Tibial artery (tissue), 4 donors: ENCODE data around the gene IDH3A.

Experiments
- DNase-seq, 2 donors: peaks; one replicate each; pipeline ENCODE4 v3.0.0-alpha.2; 2019
- H3K27ac ChIP-seq, 2 donors: fragments of 200-600 bp; sonication (generic) in 1 of 2; 1 replicate in 1 of 2; 2 replicates in 1 of 2; pipeline ENCODE4 v1.5.1; 2018 to 2019; ENCODE audit warnings: mild to moderate bottlenecking in 1 of 2
- H3K27me3 ChIP-seq, 2 donors: fragments of 200-600 bp; sonication (generic) in 1 of 2; one replicate each; pipeline versions ENCODE4 v1.5.1 to v1.6.0; 2016 to 2019
- H3K36me3 ChIP-seq, 3 donors: fragments of 200-600 bp; sonication (generic) in 2 of 3; one replicate each; pipeline ENCODE4 v1.5.1; 2016 to 2019; ENCODE audit warnings: mild to moderate bottlenecking in 2 of 3
- H3K4me1 ChIP-seq, 4 donors: fragments of 200-600 bp; sonication (generic) in 2 of 4; 1 replicate in 3 of 4; 2 replicates in 1 of 4; pipeline ENCODE4 v1.5.1; 2016 to 2019
- H3K4me3 ChIP-seq, 2 donors: fragments of 200-600 bp; sonication (generic) in 1 of 2; 1 replicate in 1 of 2; 2 replicates in 1 of 2; pipeline ENCODE4 v1.5.1; 2018 to 2019; ENCODE audit warnings: mild to moderate bottlenecking in 2 of 2
- H3K9me3 ChIP-seq, 3 donors: fragments of 200-600 bp; sonication (generic) in 1 of 3; one replicate each; pipeline ENCODE4 v1.5.1; 2016 to 2019
- CTCF ChIP-seq, 2 experiments: fragments of 200-600 bp in 1 of 2; fragments of 450-650 bp in 1 of 2; IDR thresholded peaks; one replicate each; pipeline ENCODE4 v1.5.1; 2017 to 2019; ENCODE audit warnings: antibody characterized with exemption in 2 of 2, mild to moderate bottlenecking in 1 of 2, moderate library complexity in 1 of 2
- intact Hi-C: fragments of 100-400 bp; cut with DNase I; formaldehyde crosslinking; loops from one replicate; pipeline ENCODE4 v1.15.0; 2023; ENCODE audit warnings: low total_unique reads

IDH3A gene

GRCh38 chr15:78108300-78109084 lies 40.7 kb upstream of the IDH3A start:
- Histone ChIP-seq H3K4me3 (no peak overlapping the region), H3K4me1 (no peaks in the 10 kb centered on the region), H3K9me3 (no peaks in the 10 kb centered on the region), H3K27me3 (no peaks in the 10 kb centered on the region), H3K27ac (no peak overlapping the region), H3K36me3 (no peaks in the 10 kb centered on the region)
- peak; percentile 95 to 98 for TF ChIP-seq CTCF (IDR thresholded peaks at IDR 0.05)
- intact Hi-C loops = loop anchor here (2.0 kb wide), 2 partner anchors 142 to 150 kb away; no protein-coding TSS in a partner anchor
- DNase-seq = peak; percentile 85 to 90

GRCh38 chr15:78109156-78109555 lies 40.0 kb upstream of the IDH3A start:
- Histone ChIP-seq H3K36me3 (no peaks in the 10 kb centered on the region), H3K27me3 (no peaks in the 10 kb centered on the region), H3K9me3 (no peaks in the 10 kb centered on the region), H3K27ac (no peak overlapping the region), H3K4me3 (no peak overlapping the region), H3K4me1 (no peaks in the 10 kb centered on the region)
- no peak for DNase-seq
- TF ChIP-seq CTCF (IDR thresholded peaks at IDR 0.05) = no peak
- intact Hi-C loops = loop anchor here (2.0 kb wide), 2 partner anchors 142 to 150 kb away; no protein-coding TSS in a partner anchor

- no peaks in the 10 kb centered on the region for H3K9me3 ChIP-seq
- no peak overlapping the region for H3K27ac ChIP-seq
- DNase-seq = no peak
- no peaks in the 10 kb centered on the region for H3K4me1 ChIP-seq
- no peaks in the 10 kb centered on the region for H3K27me3 ChIP-seq
- H3K4me3 ChIP-seq = no peak overlapping the region
- H3K36me3 ChIP-seq = no peaks in the 10 kb centered on the region
- intact Hi-C loops = loop anchor here (5.0 kb wide), 2 partner anchors 87 to 132 kb away; no protein-coding TSS in a partner anchor
- TF ChIP-seq CTCF (IDR thresholded peaks at IDR 0.05) = no peak
Measured at GRCh38 chr15:78110096-78110495, 39.1 kb upstream of the IDH3A start.

GRCh38 chr15:78110916-78111475 lies 38.2 kb upstream of the IDH3A start:
- no peaks in the 10 kb centered on the region for H3K27me3 ChIP-seq
- no peaks in the 10 kb centered on the region for H3K4me1 ChIP-seq
- H3K4me3 ChIP-seq = no peak overlapping the region
- H3K36me3 ChIP-seq = no peaks in the 10 kb centered on the region
- no peak overlapping the region for H3K27ac ChIP-seq
- DNase-seq = no peak
- no peak for TF ChIP-seq CTCF (IDR thresholded peaks at IDR 0.05)
- intact Hi-C loops = loop anchor here (5.0 kb wide), 2 partner anchors 86 to 131 kb away; no protein-coding TSS in a partner anchor
- H3K9me3 ChIP-seq = no peaks in the 10 kb centered on the region

GRCh38 chr15:78111788-78112187 lies 37.4 kb upstream of the IDH3A start:
- Histone ChIP-seq H3K27me3 (no peaks in the 10 kb centered on the region), H3K27ac (no peak overlapping the region), H3K4me3 (no peak overlapping the region), H3K4me1 (no peaks in the 10 kb centered on the region), H3K36me3 (no peaks in the 10 kb centered on the region), H3K9me3 (no peaks in the 10 kb centered on the region)
- no peak for TF ChIP-seq CTCF (IDR thresholded peaks at IDR 0.05)
- intact Hi-C loops = loop anchor here (5.0 kb wide), 2 partner anchors 86 to 131 kb away; no protein-coding TSS in a partner anchor
- DNase-seq = no peak
